Loucy (cell line): ENCODE data around the gene ANXA9.

Experiments used
- H2AFZ ChIP-seq: fragments of 200-600 bp; sonication (generic); 2 replicates; pipeline ENCODE4 v1.6.0; 2016; ENCODE audit warnings: antibody characterized with exemption, mild to moderate bottlenecking, low read length, moderate library complexity
- H3F3A ChIP-seq: fragments of 200-600 bp; 2 replicates; pipeline ENCODE4 v1.6.0; 2016; ENCODE audit warnings: antibody characterized with exemption, low read depth, mild to moderate bottlenecking
- H3K27me3 ChIP-seq: fragments of 200-600 bp; sonication (generic); 2 replicates; pipeline ENCODE4 v1.6.1; 2014; ENCODE audit warnings: low read length, mild to moderate bottlenecking; ENCODE audit not compliant: insufficient read depth, poor library complexity, severe bottlenecking
- H3K36me3 ChIP-seq: fragments of 200-600 bp; sonication (generic); 2 replicates; pipeline ENCODE4 v1.6.1; 2016; ENCODE audit warnings: low read length; ENCODE audit not compliant: insufficient read depth
- H3K4me1 ChIP-seq: fragments of 200-600 bp; sonication (generic); 2 replicates; pipeline ENCODE4 v1.5.1; 2014; ENCODE audit warnings: low read length, mild to moderate bottlenecking; ENCODE audit not compliant: insufficient read depth, poor library complexity, severe bottlenecking
- H3K4me2 ChIP-seq: fragments of 200-600 bp; sonication (generic); 2 replicates; pipeline ENCODE4 v1.6.0; 2014; ENCODE audit warnings: antibody characterized with exemption, low read length, low read depth, mild to moderate bottlenecking; ENCODE audit not compliant: poor library complexity, severe bottlenecking
- H3K4me3 ChIP-seq: fragments of 200-600 bp; sonication (generic); 2 replicates; pipeline ENCODE4 v1.5.1; 2014; ENCODE audit warnings: low read length, mild to moderate bottlenecking, mixed read lengths; ENCODE audit not compliant: poor library complexity, severe bottlenecking
- H3K79me2 ChIP-seq: fragments of 200-600 bp; sonication (generic); 2 replicates; pipeline ENCODE4 v1.6.1; 2014; ENCODE audit warnings: low read length; ENCODE audit not compliant: insufficient read depth
- H3K9ac ChIP-seq: fragments of 200-600 bp; sonication (generic); 2 replicates; pipeline ENCODE4 v1.6.0; 2014; ENCODE audit warnings: mild to moderate bottlenecking, low read depth, low read length, moderate library complexity; ENCODE audit not compliant: poor library complexity, severe bottlenecking
- H3K9me2 ChIP-seq: fragments of 200-600 bp; sonication (generic); replicated peaks from 2 replicates; pipeline ENCODE4 v1.6.1; 2016; ENCODE audit warnings: low read depth, low read length, mixed read lengths
- H3K9me3 ChIP-seq: fragments of 200-600 bp; sonication (generic); 2 replicates; pipeline ENCODE4 v1.6.1; 2014; ENCODE audit warnings: mild to moderate bottlenecking, antibody characterized with exemption, low read length, low read depth; ENCODE audit not compliant: insufficient read depth
- H4K20me1 ChIP-seq: fragments of 200-600 bp; sonication (generic); 2 replicates; pipeline ENCODE4 v1.6.0; 2014; ENCODE audit warnings: antibody characterized with exemption, low read length, mild to moderate bottlenecking; ENCODE audit not compliant: insufficient read depth, poor library complexity, severe bottlenecking
- CTCF ChIP-seq: fragments of 200-600 bp; sonication (generic); conservative IDR thresholded peaks from 2 replicates; pipeline ENCODE4 v1.5.1; 2014; ENCODE audit warnings: mild to moderate bottlenecking, antibody characterized with exemption, low read length
- EZH2phosphoT487 ChIP-seq: fragments of 200-600 bp; IDR thresholded peaks from 2 replicates; pipeline ENCODE4 v1.6.1; 2018; ENCODE audit warnings: antibody characterized with exemption, mild to moderate bottlenecking, moderate library complexity, borderline replicate concordance

ANXA9 gene

GRCh38 chr1:150992626-150993025 is 10.5 kb downstream of the ANXA9 start:
- H3K9me3 ChIP-seq = no peaks in the 10 kb centered on the region
- no peak overlapping the region for H2AFZ ChIP-seq
- no peak for TF ChIP-seq EZH2phosphoT487
- TF ChIP-seq CTCF = no peak
- H3K4me1 ChIP-seq = no peaks in the 10 kb centered on the region
- H3K27me3 ChIP-seq = no peaks in the 10 kb centered on the region
- no peak overlapping the region for H3K4me2 ChIP-seq
- H3K9ac ChIP-seq = no peak overlapping the region
- H3K36me3 ChIP-seq = no peaks in the 10 kb centered on the region
- no peaks in the 10 kb centered on the region for H3K9me2 ChIP-seq
- no peak overlapping the region for H3K4me3 ChIP-seq
- H3F3A ChIP-seq = no peaks in the 10 kb centered on the region
- H4K20me1 ChIP-seq = no peaks in the 10 kb centered on the region
- H3K79me2 ChIP-seq = no peaks in the 10 kb centered on the region

GRCh38 chr1:150994248-150994647 is 12.2 kb downstream of the ANXA9 start:
- Histone ChIP-seq H3K4me3 (no peak overlapping the region), H3K36me3 (no peaks in the 10 kb centered on the region), H3K27me3 (no peaks in the 10 kb centered on the region), H3K79me2 (no peaks in the 10 kb centered on the region), H3K9me2 (no peaks in the 10 kb centered on the region), H3K4me1 (no peaks in the 10 kb centered on the region), H4K20me1 (no peaks in the 10 kb centered on the region), H3F3A (no peaks in the 10 kb centered on the region), H2AFZ (no peak overlapping the region), H3K9ac (no peak overlapping the region), H3K9me3 (no peaks in the 10 kb centered on the region), H3K4me2 (no peak overlapping the region)
- TF ChIP-seq CTCF (no peak), EZH2phosphoT487 (no peak)

GRCh38 chr1:150995460-150995859 is 13.4 kb downstream of the ANXA9 start:
- H3K9me3 ChIP-seq = no peaks in the 10 kb centered on the region
- H3K9ac ChIP-seq = no peak overlapping the region
- H3K4me2 ChIP-seq = peak overlapping the region; percentile 31

More at GRCh38 chr1:150995460-150995859, 13.4 kb downstream of the ANXA9 start:
- Histone ChIP-seq H3F3A (no peaks in the 10 kb centered on the region), H3K79me2 (no peaks in the 10 kb centered on the region), H3K9me2 (no peaks in the 10 kb centered on the region), H3K4me1 (no peaks in the 10 kb centered on the region), H2AFZ (no peak overlapping the region), H3K4me3 (no peak overlapping the region), H4K20me1 (no peaks in the 10 kb centered on the region), H3K27me3 (no peaks in the 10 kb centered on the region), H3K36me3 (no peaks in the 10 kb centered on the region)
- no peak for TF ChIP-seq EZH2phosphoT487
- no peak for TF ChIP-seq CTCF
